A549 (cell line): ENCODE results near the gene STPG4. TPM values are rescaled to one million over a fixed set of nuclear protein-coding genes. Genes with fewer than 3 reads are reported as not detected.

ENCODE experiments used
- ATAC-seq, 2 experiments: fragments of 200-7000 bp in 1 of 2; fragments of >200 bp in 1 of 2; cut with Nextera tagmentation in 1 of 2; cut with Tn5 transposase in 1 of 2; 3 replicates each; pipeline versions ENCODE4 v1.8.0 to v1.9.1; 2018 to 2020; ENCODE audit warnings: mild to moderate bottlenecking in 1 of 2, moderate library complexity in 1 of 2
- CTCF ChIA-PET: fragments of 300-600 bp; sonication (Branson Sonifier 250); formaldehyde crosslinking; extraction: SDS; loops from one replicate; lab custom pipeline; 2021; ENCODE audit warnings: antibody characterized with exemption, inconsistent platforms; lab: Yijun Ruan, JAX
- POLR2A ChIA-PET: fragments of 350-600 bp; formaldehyde crosslinking; extraction: SDS; loops from one replicate; lab custom pipeline; 2021; ENCODE audit warnings: antibody characterized with exemption, inconsistent platforms; lab: Yijun Ruan, JAX
- DNase-seq, 2 experiments: peaks; one replicate each; pipeline versions ENCODE4 v3.0.0 to v3.0.0-alpha.2; 2011 to 2016; ENCODE audit warnings: low read depth in 1 of 2, low spot score in 1 of 2
- FAIRE-seq: peaks from 2 replicates; lab custom pipeline; 2011; peaks lifted over from hg19 to GRCh38; lab: Jason Lieb, UNC
- H3K27ac ChIP-seq, 2 experiments: fragments of >200 bp; sonication (Bioruptor Twin); formaldehyde crosslinking; 3 replicates each; pipeline ENCODE4 v1.5.1; 2016 to 2017
- H3K4me1 ChIP-seq: fragments of >200 bp; sonication (Bioruptor Twin); formaldehyde crosslinking; 3 replicates; pipeline ENCODE4 v1.6.1; 2016
- H3K4me2 ChIP-seq: fragments of >200 bp; sonication (Bioruptor Twin); formaldehyde crosslinking; 3 replicates; pipeline ENCODE4 v1.6.1; 2016
- H3K4me3 ChIP-seq: fragments of >200 bp; sonication (Bioruptor Twin); formaldehyde crosslinking; 3 replicates; pipeline ENCODE4 v1.5.1; 2016
- H3K9me3 ChIP-seq: fragments of >200 bp; sonication (Bioruptor Twin); formaldehyde crosslinking; 3 replicates; pipeline ENCODE4 v1.6.1; 2016
- ATOH8 ChIP-seq: fragments of 250-450 bp; sonication (Bioruptor Pico); IDR thresholded peaks from 2 replicates; pipeline ENCODE4 v1.5.0; 2020; ENCODE audit warnings: low read depth, mild to moderate bottlenecking, moderate library complexity
- BHLHE40 ChIP-seq: IDR thresholded peaks from 2 replicates; pipeline ENCODE4 v1.6.1; 2012; ENCODE audit warnings: low read depth, low read length, inconsistent platforms
- CBX2 ChIP-seq: fragments of 200-600 bp; sonication (generic); IDR thresholded peaks from 2 replicates; pipeline ENCODE4 v1.6.1; 2016; ENCODE audit warnings: low read depth, mild to moderate bottlenecking, borderline replicate concordance
- CEBPB ChIP-seq, 2 experiments: fragments of >200 bp in 1 of 2; sonication (Bioruptor Twin) in 1 of 2; formaldehyde crosslinking in 1 of 2; IDR thresholded peaks; 2 replicates each; pipeline ENCODE4 v1.6.1; 2012 to 2016
- CHD4 ChIP-seq: fragments of 200-600 bp; sonication (generic); IDR thresholded peaks from 2 replicates; pipeline ENCODE4 v1.6.1; 2016; ENCODE audit warnings: antibody characterized with exemption, mild to moderate bottlenecking, borderline replicate concordance
- E2F6 ChIP-seq: IDR thresholded peaks from 2 replicates; pipeline ENCODE4 v1.6.1; 2012; ENCODE audit warnings: low read depth, borderline replicate concordance
- EHF ChIP-seq: fragments of 250-450 bp; sonication (Bioruptor Pico); IDR thresholded peaks from 2 replicates; pipeline ENCODE4 v1.5.0; 2020; ENCODE audit warnings: mild to moderate bottlenecking
- EHMT2 ChIP-seq: fragments of 200-600 bp; sonication (generic); IDR thresholded peaks from 2 replicates; pipeline ENCODE4 v1.6.1; 2016; ENCODE audit warnings: antibody characterized with exemption, low read depth, mild to moderate bottlenecking, moderate library complexity
- ESRRA ChIP-seq: fragments of 150-350 bp; IDR thresholded peaks from 2 replicates; pipeline ENCODE4 v1.6.1; 2014; ENCODE audit warnings: mild to moderate bottlenecking, low read length, borderline replicate concordance
- FOSB ChIP-seq: fragments of 250-450 bp; sonication (Bioruptor Pico); IDR thresholded peaks from 2 replicates; pipeline ENCODE4 v1.5.0; 2020; ENCODE audit warnings: mild to moderate bottlenecking, moderate library complexity
- FOSL2 ChIP-seq, 2 experiments: fragments of 450-650 bp in 1 of 2; fragments of >200 bp in 1 of 2; sonication (Bioruptor Twin) in 1 of 2; formaldehyde crosslinking; IDR thresholded peaks; 2 replicates each; pipeline versions ENCODE4 v1.5.0 to v1.6.1; 2016 to 2020; ENCODE audit warnings: mild to moderate bottlenecking in 1 of 2, moderate library complexity in 1 of 2
- FOXS1 ChIP-seq: fragments of 250-450 bp; sonication (Bioruptor Pico); IDR thresholded peaks from 2 replicates; pipeline ENCODE4 v1.5.0; 2020; ENCODE audit warnings: mild to moderate bottlenecking, moderate library complexity
- HES2 ChIP-seq: fragments of >200 bp; sonication (Bioruptor Twin); formaldehyde crosslinking; IDR thresholded peaks from 2 replicates; pipeline ENCODE4 v1.6.1; 2016
- HEYL ChIP-seq: fragments of 250-450 bp; sonication (Bioruptor Pico); IDR thresholded peaks from 2 replicates; pipeline ENCODE4 v1.8.0; 2021; ENCODE audit warnings: mild to moderate bottlenecking, moderate library complexity
- HOXA7 ChIP-seq: fragments of 250-450 bp; sonication (Bioruptor Pico); IDR thresholded peaks from 2 replicates; pipeline ENCODE4 v1.5.0; 2020; ENCODE audit warnings: mild to moderate bottlenecking, moderate library complexity
- HOXB13 ChIP-seq: fragments of 250-450 bp; sonication (Bioruptor Pico); IDR thresholded peaks from 2 replicates; pipeline ENCODE4 v1.5.0; 2020; ENCODE audit warnings: low read depth, mild to moderate bottlenecking, moderate library complexity
- KDM5A ChIP-seq: fragments of 200-600 bp; sonication (generic); IDR thresholded peaks from 2 replicates; pipeline ENCODE4 v1.6.1; 2016; ENCODE audit warnings: antibody characterized with exemption, mild to moderate bottlenecking
- MAFK ChIP-seq: fragments of 450-650 bp; IDR thresholded peaks from 2 replicates; pipeline ENCODE4 v1.6.1; 2014; ENCODE audit not compliant: partially characterized antibody
- MAX ChIP-seq: IDR thresholded peaks from 2 replicates; pipeline ENCODE4 v1.6.1; 2012
- NFE2L2 ChIP-seq: fragments of 150-350 bp; conservative IDR thresholded peaks from 2 replicates; pipeline ENCODE4 v1.6.1; 2014; ENCODE audit warnings: low read length
- PBX3 ChIP-seq: IDR thresholded peaks from 2 replicates; pipeline ENCODE4 v1.6.1; 2012
- RAD21 ChIP-seq, 2 experiments: fragments of >200 bp in 1 of 2; sonication (Bioruptor Twin) in 1 of 2; formaldehyde crosslinking in 1 of 2; IDR thresholded peaks in 1 of 2; conservative IDR thresholded peaks in 1 of 2; 2 replicates in 1 of 2; 3 replicates in 1 of 2; pipeline ENCODE4 v1.6.1; 2012 to 2018; ENCODE audit warnings: inconsistent platforms in 1 of 2
- RNF2 ChIP-seq: fragments of 200-600 bp; sonication (generic); IDR thresholded peaks from 2 replicates; pipeline ENCODE4 v1.6.1; 2016; ENCODE audit warnings: low read depth, mild to moderate bottlenecking, antibody characterized with exemption, moderate library complexity, borderline replicate concordance
- SMC3 ChIP-seq: fragments of >200 bp; sonication (Bioruptor Twin); formaldehyde crosslinking; IDR thresholded peaks from 3 replicates; pipeline ENCODE4 v1.6.1; 2018; ENCODE audit warnings: inconsistent platforms
- WGBS: methylation state at CpG from one replicate; pipeline ENCODE4 v1.1.6; 2017; ENCODE audit errors: missing lambda C conversion rate; 5-methylcytosine and 5-hydroxymethylcytosine counted together
- polyA plus RNA-seq, 4 experiments: library from polyadenylated mRNA; depleted of rRNA in 3 of 4; stranded (reverse); fragments of >200 nt; fragmentation: RNase III in 1 of 4; extraction: RNeasy Plus Mini Kit Qiagen cat#74134 plus additional on column Dnase treatment in 1 of 4; gene quantifications; 2 replicates in 3 of 4; 3 replicates in 1 of 4; pipeline ENCODE4 v1.2.3, GENCODE V29; 2011 to 2017

STPG4 gene
- polyA plus RNA-seq, 2 of the 4 experiments (the other 2 are of a cell fraction) = 0.05 to 0.13 TPM

GRCh38 chr2:47054868-47055267, 100.2 kb downstream of the STPG4 start:
- ChIA-PET CTCF (interaction anchor here (0.6 to 1.6 kb wide), 4 partner anchors 8 to 268 kb away, joined by 3 to 4 read pairs (median 3); no protein-coding TSS in a partner anchor), POLR2A (no interaction called here)
- no peaks in the 10 kb centered on the region for H3K9me3 ChIP-seq
- FAIRE-seq = no peak
- no peak for TF ChIP-seq NFE2L2
- TF ChIP-seq CBX2 = no peak
- TF ChIP-seq, all 56 proteins: peak for 0
- Histone ChIP-seq H3K27ac (no peak overlapping the region), H3K4me3 (no peak overlapping the region), H3K4me2 (no peak overlapping the region), H3K4me1 (peaks cover 7% of the 10 kb centered on the region; the same call in 1 of the 3 replicates)
- WGBS = 93% methylated on average over 4 of the region's 4 CpGs
- DNase-seq (no peak), ATAC-seq (no peak)

GRCh38 chr2:47054036-47054555, 101.0 kb downstream of the STPG4 start:
- POLR2A ChIA-PET = no interaction called here

GRCh38 chr2:47052847-47053246, 102.3 kb downstream of the STPG4 start:
- Histone ChIP-seq H3K4me1 (peaks cover 5% of the 10 kb centered on the region; the same call in 1 of the 3 replicates), H3K9me3 (no peaks in the 10 kb centered on the region), H3K4me3 (no peak overlapping the region), H3K27ac (no peak overlapping the region), H3K4me2 (no peak overlapping the region)
- DNase-seq (no peak), ATAC-seq (no peak), FAIRE-seq (no peak)
- TF ChIP-seq EHF (CRISPR knock-in tag) (no peak), EHMT2 (no peak), FOSB (no peak), NFE2L2 (no peak), CHD4 (no peak), MAX (no peak)
- POLR2A ChIA-PET = no interaction called here
- WGBS = 84% methylated on average over 7 of the region's 7 CpGs
- CTCF ChIA-PET = interaction anchor here (0.6 to 1.4 kb wide), 3 partner anchors 9 to 402 kb away, joined by 3 read pairs; no protein-coding TSS in a partner anchor

More at GRCh38 chr2:47054036-47054555, 101.0 kb downstream of the STPG4 start:
- FAIRE-seq = no peak
- Histone ChIP-seq H3K9me3 (no peaks in the 10 kb centered on the region), H3K4me1 (peaks cover 7% of the 10 kb centered on the region; the same call in 1 of the 3 replicates), H3K27ac (no peak overlapping the region), H3K4me3 (no peak overlapping the region), H3K4me2 (no peak overlapping the region)
- DNase-seq = no peak
- TF ChIP-seq ATOH8 (CRISPR knock-in tag) = no peak
- TF ChIP-seq PBX3 = no peak
- no peak for TF ChIP-seq CEBPB (IDR thresholded peaks at IDR 0.05)
- TF ChIP-seq HOXB13 (CRISPR knock-in tag) = no peak
- TF ChIP-seq HES2 = no peak
- TF ChIP-seq EHF (CRISPR knock-in tag) = no peak
- TF ChIP-seq HOXA7 = no peak
- TF ChIP-seq HEYL = no peak
- TF ChIP-seq FOXS1 (CRISPR knock-in tag) = no peak
- 82% methylated on average over 7 of the region's 7 CpGs for WGBS
- CTCF ChIA-PET = interaction anchor here (1.6 kb wide), 1 partner anchor 8 kb away, joined by 4 read pairs; no protein-coding TSS in a partner anchor
- ATAC-seq = no peak

GRCh38 chr2:47051562-47051961, 103.5 kb downstream of the STPG4 start:
- no peak for FAIRE-seq
- CTCF ChIA-PET = interaction anchor here (1.5 to 1.9 kb wide), 2 partner anchors 8 to 272 kb away, joined by 4 to 8 read pairs; no protein-coding TSS in a partner anchor
- TF ChIP-seq MAFK = no peak
- TF ChIP-seq BHLHE40 = no peak
- TF ChIP-seq E2F6 = no peak
- no peak for TF ChIP-seq FOSL2 (IDR thresholded peaks at IDR 0.05)
- no peak for TF ChIP-seq FOSL2 (CRISPR knock-in tag; IDR thresholded peaks at IDR 0.05)
- no peak for TF ChIP-seq PBX3
- no peak for TF ChIP-seq ESRRA
- TF ChIP-seq HEYL = no peak
- no peak for TF ChIP-seq HOXA7
- TF ChIP-seq RNF2 = no peak
- no peak for TF ChIP-seq KDM5A
- TF ChIP-seq SMC3 = no peak
- no peak for TF ChIP-seq RAD21 (conservative IDR thresholded peaks at IDR 0.05 in 1 of 2, IDR thresholded peaks at IDR 0.05 in 1 of 2)
- TF ChIP-seq NFE2L2 = no peak

More at GRCh38 chr2:47051562-47051961, 103.5 kb downstream of the STPG4 start:
- ATAC-seq (no peak), DNase-seq (no peak)
- H3K4me2 ChIP-seq = no peak overlapping the region
- H3K27ac ChIP-seq = no peak overlapping the region
- H3K4me1 ChIP-seq = peaks cover 4% of the 10 kb centered on the region; the same call in 1 of the 3 replicates
- WGBS = 93% methylated on average over 8 of the region's 12 CpGs
- H3K9me3 ChIP-seq = no peaks in the 10 kb centered on the region
- H3K4me3 ChIP-seq = no peak overlapping the region
- POLR2A ChIA-PET = no interaction called here
